HL-60 (cell line): ENCODE results near the gene NAP1L2.

Source experiments
- POLR2AphosphoS5 ChIP-seq: IDR thresholded peaks from 2 replicates; pipeline ENCODE4 v1.6.1; 2012; ENCODE audit warnings: low read depth
- TF ChIP-seq, protein P1 (sequence below): IDR thresholded peaks from one replicate; pipeline ENCODE4 v1.5.1; 2011; ENCODE audit warnings: low read length, control low read depth, inconsistent platforms; ENCODE audit not compliant: insufficient read depth

DNA sequence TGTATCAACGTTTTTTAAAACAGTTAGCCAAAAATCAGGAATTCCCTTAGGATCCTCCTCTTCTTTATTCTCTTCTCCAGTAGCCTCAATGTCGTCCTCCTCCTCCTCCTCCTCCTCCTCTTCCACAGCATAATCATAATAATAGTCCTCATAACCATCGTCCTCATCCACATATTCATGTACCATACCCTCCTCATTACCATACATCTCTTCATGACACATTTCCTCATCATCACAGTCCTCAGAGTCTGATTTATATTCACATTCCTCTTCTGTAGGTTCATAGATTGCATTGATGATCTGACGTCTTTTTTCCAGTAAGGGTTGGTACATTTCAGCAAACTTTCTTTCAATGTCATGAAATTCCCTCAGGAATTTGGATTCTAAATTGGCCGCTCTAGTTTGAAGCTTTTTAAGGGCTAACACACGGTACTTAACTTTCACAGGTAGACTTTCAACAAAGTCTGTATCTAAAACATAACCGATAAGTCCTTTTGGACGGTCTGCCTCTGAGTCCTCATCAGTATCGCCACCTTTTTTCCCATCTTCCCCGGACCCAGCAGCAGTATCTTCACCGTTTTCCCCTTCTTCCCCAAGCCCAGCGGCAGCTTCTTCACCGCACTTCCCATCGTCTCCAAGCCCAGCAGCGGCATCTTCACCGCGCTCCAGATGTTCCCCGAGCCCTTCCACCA lies 771 bp downstream of the NAP1L2 start:
- TF ChIP-seq, protein P1, sequence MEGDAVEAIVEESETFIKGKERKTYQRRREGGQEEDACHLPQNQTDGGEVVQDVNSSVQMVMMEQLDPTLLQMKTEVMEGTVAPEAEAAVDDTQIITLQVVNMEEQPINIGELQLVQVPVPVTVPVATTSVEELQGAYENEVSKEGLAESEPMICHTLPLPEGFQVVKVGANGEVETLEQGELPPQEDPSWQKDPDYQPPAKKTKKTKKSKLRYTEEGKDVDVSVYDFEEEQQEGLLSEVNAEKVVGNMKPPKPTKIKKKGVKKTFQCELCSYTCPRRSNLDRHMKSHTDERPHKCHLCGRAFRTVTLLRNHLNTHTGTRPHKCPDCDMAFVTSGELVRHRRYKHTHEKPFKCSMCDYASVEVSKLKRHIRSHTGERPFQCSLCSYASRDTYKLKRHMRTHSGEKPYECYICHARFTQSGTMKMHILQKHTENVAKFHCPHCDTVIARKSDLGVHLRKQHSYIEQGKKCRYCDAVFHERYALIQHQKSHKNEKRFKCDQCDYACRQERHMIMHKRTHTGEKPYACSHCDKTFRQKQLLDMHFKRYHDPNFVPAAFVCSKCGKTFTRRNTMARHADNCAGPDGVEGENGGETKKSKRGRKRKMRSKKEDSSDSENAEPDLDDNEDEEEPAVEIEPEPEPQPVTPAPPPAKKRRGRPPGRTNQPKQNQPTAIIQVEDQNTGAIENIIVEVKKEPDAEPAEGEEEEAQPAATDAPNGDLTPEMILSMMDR, result no peak
- TF ChIP-seq POLR2AphosphoS5, result no peak
